OCI-LY1 (cell line): ENCODE measurements around the gene ANXA3.

ENCODE experiments used
- H2AFZ ChIP-seq: fragments of 200-600 bp; sonication (generic), shearing (Covaris generic); 2 replicates; pipeline ENCODE4 v1.6.0; 2014; ENCODE audit warnings: antibody characterized with exemption, mild to moderate bottlenecking, low read length
- H3F3A ChIP-seq: fragments of 200-600 bp; sonication (generic), shearing (Covaris generic); 2 replicates; pipeline ENCODE4 v1.6.0; 2014; ENCODE audit warnings: mild to moderate bottlenecking, antibody characterized with exemption, low read length, moderate library complexity; ENCODE audit not compliant: insufficient read depth
- H3K27ac ChIP-seq: fragments of 200-600 bp; sonication (generic); 2 replicates; pipeline ENCODE4 v1.5.1; 2014; ENCODE audit warnings: low read length, mixed run types, mild to moderate bottlenecking, low read depth; ENCODE audit not compliant: poor library complexity, severe bottlenecking
- H3K27me3 ChIP-seq: fragments of 200-600 bp; sonication (generic); 2 replicates; pipeline ENCODE4 v1.6.0; 2014; ENCODE audit warnings: antibody characterized with exemption, mild to moderate bottlenecking, low read length, moderate library complexity; ENCODE audit not compliant: insufficient read depth
- H3K36me3 ChIP-seq: fragments of 200-600 bp; sonication (generic); 2 replicates; pipeline ENCODE4 v1.6.1; 2014; ENCODE audit warnings: mild to moderate bottlenecking, antibody characterized with exemption, low read length, moderate library complexity, mixed read lengths; ENCODE audit not compliant: insufficient read depth
- H3K4me1 ChIP-seq: fragments of 200-600 bp; sonication (generic); 2 replicates; pipeline ENCODE4 v1.5.1; 2014; ENCODE audit warnings: mild to moderate bottlenecking, low read length, moderate library complexity; ENCODE audit not compliant: insufficient read depth, severe bottlenecking
- H3K4me2 ChIP-seq: fragments of 200-600 bp; sonication (generic), shearing (Covaris generic); 2 replicates; pipeline ENCODE4 v1.6.1; 2014; ENCODE audit warnings: low read length
- H3K4me3 ChIP-seq: fragments of 200-600 bp; sonication (generic); 2 replicates; pipeline ENCODE4 v1.5.1; 2014; ENCODE audit warnings: low read length, low read depth, mild to moderate bottlenecking, mixed read lengths; ENCODE audit not compliant: poor library complexity, severe bottlenecking
- H3K79me2 ChIP-seq: fragments of 200-600 bp; shearing (Covaris generic); 2 replicates; pipeline ENCODE4 v1.6.1; 2016; ENCODE audit warnings: mixed run types, low read length, mixed read lengths; ENCODE audit not compliant: insufficient read depth
- H3K9ac ChIP-seq: fragments of 200-600 bp; sonication (generic), shearing (Covaris generic); 2 replicates; pipeline ENCODE4 v1.6.1; 2014; ENCODE audit warnings: mild to moderate bottlenecking, low read length, mixed read lengths
- H3K9me2 ChIP-seq: fragments of 200-600 bp; sonication (generic), shearing (Covaris generic); 2 replicates; pipeline ENCODE4 v1.6.1; 2014; ENCODE audit warnings: low read depth, mild to moderate bottlenecking, low read length, mixed read lengths
- H3K9me3 ChIP-seq: fragments of 200-600 bp; shearing (Covaris generic); 2 replicates; pipeline ENCODE4 v1.6.1; 2014; ENCODE audit warnings: low read length, mixed read lengths
- H4K20me1 ChIP-seq: fragments of 200-600 bp; sonication (generic), shearing (Covaris generic); 2 replicates; pipeline ENCODE4 v1.6.0; 2016; ENCODE audit warnings: mild to moderate bottlenecking, low read length; ENCODE audit not compliant: insufficient read depth
- EZH2 ChIP-seq: fragments of 200-600 bp; sonication (generic), shearing (Covaris generic); IDR thresholded peaks from 2 replicates; pipeline ENCODE4 v1.8.0; 2017; ENCODE audit warnings: borderline replicate concordance, mixed run types, mild to moderate bottlenecking, antibody characterized with exemption, low read length, moderate library complexity, mixed read lengths
- TF ChIP-seq, protein P1 (sequence below): fragments of 200-600 bp; sonication (generic), shearing (Covaris generic); IDR thresholded peaks from 2 replicates; pipeline ENCODE4 v1.5.1; 2017; ENCODE audit warnings: mild to moderate bottlenecking, antibody characterized with exemption, low read length, moderate library complexity, mixed read lengths

Gene ANXA3

DNA sequence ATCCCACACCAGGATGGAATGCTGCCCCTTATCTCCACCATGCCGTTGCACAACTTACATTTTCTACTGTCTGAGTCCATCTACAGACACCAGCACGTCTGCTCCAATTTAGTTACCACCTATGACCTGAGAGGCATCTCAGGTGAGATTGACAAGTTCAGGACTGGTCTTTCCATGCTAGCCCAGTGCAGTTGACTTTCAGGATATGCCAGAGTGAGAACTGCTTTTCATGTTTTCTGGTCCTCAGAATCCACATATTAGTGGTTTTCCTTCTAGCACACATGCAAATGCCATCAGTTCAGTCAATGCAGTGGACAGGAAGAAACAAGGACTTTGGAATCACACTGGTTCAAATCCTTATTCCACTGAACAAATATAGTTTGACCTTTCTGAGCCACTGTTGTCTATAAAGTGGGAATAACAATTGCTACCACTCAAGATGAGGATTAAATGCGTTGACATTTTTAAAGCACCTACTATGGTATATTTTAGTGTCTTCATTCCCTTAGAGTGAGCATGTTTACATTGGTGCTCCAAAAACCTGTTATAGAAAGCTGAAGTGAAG, 38.1 kb upstream of the ANXA3 start:
- TF ChIP-seq, protein P1, sequence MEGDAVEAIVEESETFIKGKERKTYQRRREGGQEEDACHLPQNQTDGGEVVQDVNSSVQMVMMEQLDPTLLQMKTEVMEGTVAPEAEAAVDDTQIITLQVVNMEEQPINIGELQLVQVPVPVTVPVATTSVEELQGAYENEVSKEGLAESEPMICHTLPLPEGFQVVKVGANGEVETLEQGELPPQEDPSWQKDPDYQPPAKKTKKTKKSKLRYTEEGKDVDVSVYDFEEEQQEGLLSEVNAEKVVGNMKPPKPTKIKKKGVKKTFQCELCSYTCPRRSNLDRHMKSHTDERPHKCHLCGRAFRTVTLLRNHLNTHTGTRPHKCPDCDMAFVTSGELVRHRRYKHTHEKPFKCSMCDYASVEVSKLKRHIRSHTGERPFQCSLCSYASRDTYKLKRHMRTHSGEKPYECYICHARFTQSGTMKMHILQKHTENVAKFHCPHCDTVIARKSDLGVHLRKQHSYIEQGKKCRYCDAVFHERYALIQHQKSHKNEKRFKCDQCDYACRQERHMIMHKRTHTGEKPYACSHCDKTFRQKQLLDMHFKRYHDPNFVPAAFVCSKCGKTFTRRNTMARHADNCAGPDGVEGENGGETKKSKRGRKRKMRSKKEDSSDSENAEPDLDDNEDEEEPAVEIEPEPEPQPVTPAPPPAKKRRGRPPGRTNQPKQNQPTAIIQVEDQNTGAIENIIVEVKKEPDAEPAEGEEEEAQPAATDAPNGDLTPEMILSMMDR, result no peak
- TF ChIP-seq EZH2, result no peak
- no peaks in the 10 kb centered on the region for H3K36me3 ChIP-seq

DNA sequence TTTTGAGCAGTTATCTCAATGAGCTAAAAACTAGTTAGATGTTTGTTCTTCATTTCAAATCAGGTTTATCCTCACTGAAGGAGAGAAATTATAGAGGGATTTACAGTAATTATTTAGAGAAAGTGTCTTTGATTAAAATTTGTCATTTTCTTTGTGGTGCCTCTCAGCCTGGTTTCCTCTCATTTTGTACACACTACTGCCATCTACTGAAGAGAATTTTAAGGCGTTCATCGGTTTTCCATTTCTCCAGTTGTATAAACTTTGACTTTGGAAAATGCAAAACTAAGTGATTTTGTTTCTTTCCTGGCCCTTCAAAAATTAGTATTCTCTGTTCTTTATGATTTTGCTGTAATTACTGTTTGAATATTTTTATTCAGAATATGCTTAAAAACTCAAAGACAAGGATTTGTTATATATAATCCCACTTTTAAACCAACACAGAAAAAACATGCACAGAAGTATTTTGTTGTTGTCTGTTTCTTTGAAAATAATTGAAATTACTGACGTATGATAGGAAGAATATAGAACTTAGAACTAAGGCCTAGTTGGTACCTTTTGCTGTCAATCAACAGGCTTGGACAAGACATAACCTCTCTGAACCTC, 34.4 kb upstream of the ANXA3 start:
- Histone ChIP-seq H3K79me2 (no peaks in the 10 kb centered on the region), H3F3A (no peaks in the 10 kb centered on the region), H3K4me2 (no peak overlapping the region), H3K27me3 (no peaks in the 10 kb centered on the region), H3K9ac (no peak overlapping the region), H2AFZ (no peak overlapping the region), H3K9me2 (no peaks in the 10 kb centered on the region), H3K36me3 (no peaks in the 10 kb centered on the region), H3K4me3 (no peak overlapping the region), H3K27ac (no peak overlapping the region), H3K4me1 (no peaks in the 10 kb centered on the region), H3K9me3 (no peaks in the 10 kb centered on the region), H4K20me1 (no peaks in the 10 kb centered on the region)
- TF ChIP-seq, protein P1, result peak; percentile 63
- no peak for TF ChIP-seq EZH2

More for the DNA sequence above, 38.1 kb upstream of the ANXA3 start:
- H2AFZ ChIP-seq, result no peak overlapping the region
- H3K79me2 ChIP-seq, result no peaks in the 10 kb centered on the region
- H3K27ac ChIP-seq, result no peak overlapping the region
- H3K27me3 ChIP-seq, result no peaks in the 10 kb centered on the region
- H3K9ac ChIP-seq, result no peak overlapping the region
- H3K4me1 ChIP-seq, result no peaks in the 10 kb centered on the region
- no peak overlapping the region for H3K4me2 ChIP-seq
- H3K4me3 ChIP-seq, result no peak overlapping the region
- no peaks in the 10 kb centered on the region for H3K9me3 ChIP-seq
- no peaks in the 10 kb centered on the region for H3K9me2 ChIP-seq
- H4K20me1 ChIP-seq, result no peaks in the 10 kb centered on the region
- H3F3A ChIP-seq, result no peaks in the 10 kb centered on the region

DNA sequence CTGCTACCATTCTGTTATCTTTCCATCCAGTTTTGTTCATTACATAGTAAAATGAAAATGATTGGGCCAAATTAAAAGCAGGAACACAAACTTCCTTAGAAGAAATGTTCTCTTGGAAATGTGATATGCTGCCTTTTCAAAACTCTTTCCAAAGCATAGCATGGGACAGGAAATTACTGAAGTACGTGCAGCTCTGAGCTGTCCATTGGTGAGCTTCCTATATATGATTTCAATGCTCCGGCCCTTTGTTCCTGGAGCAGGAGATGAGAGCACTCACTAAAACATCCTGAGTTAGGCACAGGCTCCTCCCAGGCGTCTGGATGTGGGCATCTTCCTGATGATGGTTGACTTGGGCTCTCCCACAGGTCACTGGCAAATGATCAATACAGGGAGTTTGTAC, 33.0 kb upstream of the ANXA3 start:
- Histone ChIP-seq H3K36me3 (no peaks in the 10 kb centered on the region), H2AFZ (no peak overlapping the region), H3K4me3 (no peak overlapping the region), H3F3A (no peaks in the 10 kb centered on the region), H3K9me2 (no peaks in the 10 kb centered on the region), H3K4me2 (no peak overlapping the region), H3K79me2 (no peaks in the 10 kb centered on the region), H3K9me3 (no peaks in the 10 kb centered on the region), H3K4me1 (no peaks in the 10 kb centered on the region), H3K27me3 (no peaks in the 10 kb centered on the region), H3K27ac (no peak overlapping the region), H3K9ac (no peak overlapping the region), H4K20me1 (no peaks in the 10 kb centered on the region)
- no peak for TF ChIP-seq EZH2

GRCh38 chr4:78519962-78520361, 31.6 kb upstream of the ANXA3 start:
- Histone ChIP-seq H3K4me3 (no peak overlapping the region), H3K79me2 (no peaks in the 10 kb centered on the region), H3K9me2 (no peaks in the 10 kb centered on the region), H3K4me1 (no peaks in the 10 kb centered on the region), H3K27ac (no peak overlapping the region), H2AFZ (no peak overlapping the region), H3K4me2 (no peak overlapping the region), H3F3A (no peaks in the 10 kb centered on the region), H3K9me3 (no peaks in the 10 kb centered on the region), H3K36me3 (no peaks in the 10 kb centered on the region), H3K27me3 (no peaks in the 10 kb centered on the region), H3K9ac (no peak overlapping the region), H4K20me1 (no peaks in the 10 kb centered on the region)
- TF ChIP-seq, protein P1, result no peak
- no peak for TF ChIP-seq EZH2
